Astrocyte of the hippocampus (primary cell): ENCODE results near the gene CDH4.
A peak's percentile ranks its signal among the peaks of the same experiment; 100 is the strongest.

Source experiments
- DNase-seq: peaks from one replicate; pipeline ENCODE4 v3.0.0; 2011; ENCODE audit warnings: low read depth, low spot score

CDH4 gene

GRCh38 chr20:61908057-61909026 is 656.3 kb downstream of the CDH4 start:
- DNase-seq, result no peak

GRCh38 chr20:61909028-61909427 is 657.0 kb downstream of the CDH4 start:
- DNase-seq, result no peak

- no peak for DNase-seq
Observed at GRCh38 chr20:61909821-61910220, 657.8 kb downstream of the CDH4 start.

DNA sequence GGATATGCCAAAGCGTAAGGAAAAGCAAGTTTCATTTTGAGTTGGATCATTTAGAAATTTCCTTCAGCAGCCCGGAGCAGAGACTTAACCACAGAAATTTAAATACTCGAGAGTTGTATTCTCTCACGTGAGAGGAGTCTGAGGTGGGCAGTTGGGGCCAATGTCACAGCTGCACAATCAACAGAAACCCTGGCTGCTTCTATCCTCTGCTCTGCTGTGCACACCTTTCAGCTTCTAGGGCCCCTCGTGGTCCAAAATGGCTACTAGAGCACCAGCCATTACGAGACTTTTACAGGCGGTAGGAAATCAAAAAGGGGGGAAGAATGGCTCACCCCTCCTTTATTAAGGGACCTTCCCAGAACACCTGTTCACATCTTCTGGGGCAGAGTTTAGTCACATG is 659.8 kb downstream of the CDH4 start:
- DNase-seq, result no peak

GRCh38 chr20:61912665-61913422 is 660.8 kb downstream of the CDH4 start:
- DNase-seq, result no peak

DNA sequence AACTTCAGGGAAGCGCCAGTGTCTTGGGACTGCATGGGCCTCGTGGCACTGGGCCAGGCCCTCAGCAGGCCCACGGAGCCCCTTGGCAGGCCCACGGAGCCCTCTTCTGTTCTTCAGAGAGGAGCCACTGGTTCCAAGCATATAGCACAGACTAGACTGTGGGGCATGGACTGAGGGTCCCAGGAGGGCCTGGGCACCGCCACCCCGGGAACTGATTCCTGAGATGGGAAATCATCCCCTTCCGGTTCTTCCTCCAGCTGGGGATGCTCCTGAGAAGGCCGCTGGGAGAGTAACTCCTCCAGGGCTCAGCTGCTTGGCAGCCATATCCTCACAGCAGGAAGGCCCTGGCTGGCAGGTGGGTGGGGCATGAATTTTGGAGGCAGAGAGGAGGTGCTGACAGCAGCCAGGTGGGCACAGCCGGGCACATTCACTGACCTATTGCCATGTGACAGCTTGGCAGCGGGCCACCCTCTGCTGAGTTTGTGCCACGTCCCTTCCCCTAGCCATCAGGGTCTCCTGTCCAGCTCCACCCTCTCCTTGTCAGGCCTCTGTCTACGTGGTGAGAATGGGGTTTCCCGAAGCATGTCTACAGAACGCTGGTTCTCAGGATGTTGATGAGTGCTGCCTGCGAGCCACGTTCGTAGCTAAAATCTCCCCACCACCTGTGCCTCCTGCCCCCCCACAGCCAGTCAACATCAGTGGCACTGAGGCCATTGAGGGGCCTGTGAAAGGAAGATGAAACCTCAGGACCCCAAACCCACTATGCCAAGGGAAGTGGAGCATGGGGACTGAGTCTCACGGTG is 661.6 kb downstream of the CDH4 start:
- DNase-seq, result no peak

GRCh38 chr20:61915101-61915500 is 663.0 kb downstream of the CDH4 start:
- no peak for DNase-seq

- no peak for DNase-seq
Observed at GRCh38 chr20:61916318-61916891, 664.3 kb downstream of the CDH4 start.

DNA sequence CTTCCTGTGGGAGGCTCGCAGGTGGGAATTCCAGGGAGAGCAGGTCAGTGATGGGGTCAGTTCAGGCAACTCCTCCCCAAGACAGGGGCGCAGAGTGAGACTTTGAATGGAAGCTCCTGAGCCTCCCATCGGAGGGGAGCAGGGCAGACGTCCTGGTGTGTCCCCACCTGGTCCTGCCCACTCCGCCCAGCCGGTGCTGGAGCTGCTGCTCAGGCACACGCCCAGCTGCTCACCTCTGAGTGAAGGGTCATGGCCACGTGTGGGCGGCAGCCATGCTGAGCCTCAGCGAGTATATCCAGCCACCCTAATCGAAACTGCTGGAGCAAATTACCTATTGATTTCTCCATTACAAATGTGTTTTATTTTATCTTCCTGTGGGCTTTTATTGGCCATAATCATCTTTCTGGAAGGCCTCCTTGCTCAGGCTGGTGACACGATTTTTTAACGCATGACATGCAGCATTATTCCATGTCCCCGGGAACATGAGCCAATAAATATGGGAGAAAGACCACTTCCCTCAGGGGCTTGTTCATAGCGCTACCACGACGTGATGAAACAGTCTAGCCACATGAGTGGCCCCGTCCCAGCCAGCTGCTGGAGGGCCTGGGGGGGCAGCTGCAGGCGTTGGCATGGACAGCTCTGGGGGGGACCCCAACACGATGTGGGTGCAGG is 665.5 kb downstream of the CDH4 start:
- DNase-seq, result no peak

GRCh38 chr20:61918548-61918947 is 666.5 kb downstream of the CDH4 start:
- no peak for DNase-seq

GRCh38 chr20:61919239-61919638 is 667.2 kb downstream of the CDH4 start:
- no peak for DNase-seq

- DNase-seq, result no peak
Observed at GRCh38 chr20:61919675-61920365, 667.8 kb downstream of the CDH4 start.

- DNase-seq, result no peak
Observed at GRCh38 chr20:61922411-61922810, 670.4 kb downstream of the CDH4 start.

DNA sequence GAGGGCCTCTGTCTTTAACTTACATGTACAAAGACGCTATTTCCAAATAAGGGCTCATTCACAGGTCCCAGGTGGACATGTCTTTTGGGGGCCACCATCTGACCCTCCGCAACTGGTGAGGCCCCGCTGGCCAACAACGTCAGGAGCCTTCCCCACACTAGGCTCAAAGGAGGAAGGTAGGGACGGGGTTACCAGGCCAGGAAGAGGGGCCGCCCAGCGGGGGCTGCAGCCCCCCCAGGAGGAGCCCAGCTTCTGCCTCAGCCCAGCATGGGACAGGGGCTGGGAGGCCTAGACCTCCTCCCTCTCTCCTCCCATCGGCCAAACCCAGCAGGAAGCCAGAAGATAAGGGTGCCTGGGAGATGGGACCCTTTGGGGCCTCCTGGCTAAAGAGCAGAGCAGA is 670.9 kb downstream of the CDH4 start:
- DNase-seq, result no peak

- peak; percentile 13 for DNase-seq
Observed at GRCh38 chr20:61923371-61924166, 671.5 kb downstream of the CDH4 start.

DNA sequence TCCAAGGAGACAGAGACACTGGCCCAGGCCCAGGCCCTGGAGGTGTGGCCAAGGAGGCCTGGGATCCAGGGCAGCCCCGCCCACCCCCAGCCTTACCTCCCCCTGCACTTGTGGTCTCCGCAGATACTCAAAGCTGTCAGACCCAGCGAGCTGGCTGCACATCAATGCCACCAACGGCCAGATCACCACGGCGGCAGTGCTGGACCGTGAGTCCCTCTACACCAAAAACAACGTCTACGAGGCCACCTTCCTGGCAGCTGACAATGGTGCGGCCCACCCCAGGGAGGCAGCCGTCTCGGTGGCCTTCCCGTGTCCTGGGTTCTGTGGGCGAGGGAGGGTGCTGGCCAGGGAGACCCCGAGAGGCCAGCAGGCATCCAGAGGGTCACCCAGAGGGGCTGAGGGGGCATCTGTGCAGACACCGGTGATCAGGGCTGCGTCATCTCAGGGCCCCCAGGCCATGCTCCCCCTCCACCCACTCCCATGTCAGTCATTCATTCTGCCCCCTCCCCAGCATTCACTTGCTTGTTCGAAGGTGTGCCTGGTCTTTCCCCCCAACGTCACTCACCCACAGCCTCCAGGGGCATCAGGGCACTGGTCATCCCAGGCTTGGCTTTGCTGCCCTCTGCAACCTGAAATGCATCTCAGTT is 672.3 kb downstream of the CDH4 start:
- no peak for DNase-seq

GRCh38 chr20:61924858-61925554 is 672.9 kb downstream of the CDH4 start:
- no peak for DNase-seq

GRCh38 chr20:61925555-61926252 is 673.6 kb downstream of the CDH4 start:
- peak; percentile 92 for DNase-seq
